Tibial artery (tissue), 4 donors: ENCODE results near the gene UBA52.
"Not testable (repeated sequence)": the region's sequence is repeated elsewhere in the genome, so short reads cannot be mapped to it uniquely, and the experiment has no call there.

Experiments used
- DNase-seq, 2 donors: peaks; one replicate each; pipeline ENCODE4 v3.0.0-alpha.2; 2019
- H3K27ac ChIP-seq, 2 donors: fragments of 200-600 bp; sonication (generic) in 1 of 2; 1 replicate in 1 of 2; 2 replicates in 1 of 2; pipeline ENCODE4 v1.5.1; 2018 to 2019; ENCODE audit warnings: mild to moderate bottlenecking in 1 of 2
- H3K27me3 ChIP-seq, 2 donors: fragments of 200-600 bp; sonication (generic) in 1 of 2; one replicate each; pipeline versions ENCODE4 v1.5.1 to v1.6.0; 2016 to 2019
- H3K36me3 ChIP-seq, 3 donors: fragments of 200-600 bp; sonication (generic) in 2 of 3; one replicate each; pipeline ENCODE4 v1.5.1; 2016 to 2019; ENCODE audit warnings: mild to moderate bottlenecking in 2 of 3
- H3K4me1 ChIP-seq, 4 donors: fragments of 200-600 bp; sonication (generic) in 2 of 4; 1 replicate in 3 of 4; 2 replicates in 1 of 4; pipeline ENCODE4 v1.5.1; 2016 to 2019
- H3K4me3 ChIP-seq, 2 donors: fragments of 200-600 bp; sonication (generic) in 1 of 2; 1 replicate in 1 of 2; 2 replicates in 1 of 2; pipeline ENCODE4 v1.5.1; 2018 to 2019; ENCODE audit warnings: mild to moderate bottlenecking in 2 of 2
- H3K9me3 ChIP-seq, 3 donors: fragments of 200-600 bp; sonication (generic) in 1 of 3; one replicate each; pipeline ENCODE4 v1.5.1; 2016 to 2019
- intact Hi-C: fragments of 100-400 bp; cut with DNase I; formaldehyde crosslinking; loops from one replicate; pipeline ENCODE4 v1.15.0; 2023; ENCODE audit warnings: low total_unique reads
- TF ChIP-seq, protein P1 (sequence below), 2 experiments: fragments of 200-600 bp in 1 of 2; fragments of 450-650 bp in 1 of 2; IDR thresholded peaks; one replicate each; pipeline ENCODE4 v1.5.1; 2017 to 2019; ENCODE audit warnings: antibody characterized with exemption in 2 of 2, mild to moderate bottlenecking in 1 of 2, moderate library complexity in 1 of 2

Gene UBA52

GRCh38 chr19:18571564-18572344 lies at the start of gene UBA52:
TSS of gene UBA52 (plus strand) at chr19:18571857. CDS start at chr19:18573301, 1,444 bp downstream.
- no peaks in the 10 kb centered on the region for H3K27me3 ChIP-seq
- peak within 1 kb of the TSS; percentile 80 to 91 for H3K4me3 ChIP-seq
- peak within 1 kb of the TSS; percentile 86 to 91 for H3K27ac ChIP-seq
- peak; percentile 98 to 99 for DNase-seq
- no peaks in the 10 kb centered on the region for H3K9me3 ChIP-seq
- peaks cover 0 to 22% (median 13%) of the 10 kb centered on the region in 4 donors for H3K4me1 ChIP-seq
- intact Hi-C loops, result no loop called here
- H3K36me3 ChIP-seq, result peaks cover 56 to 66% (median 65%) of the 10 kb centered on the region in 3 donors
- TF ChIP-seq, protein P1, sequence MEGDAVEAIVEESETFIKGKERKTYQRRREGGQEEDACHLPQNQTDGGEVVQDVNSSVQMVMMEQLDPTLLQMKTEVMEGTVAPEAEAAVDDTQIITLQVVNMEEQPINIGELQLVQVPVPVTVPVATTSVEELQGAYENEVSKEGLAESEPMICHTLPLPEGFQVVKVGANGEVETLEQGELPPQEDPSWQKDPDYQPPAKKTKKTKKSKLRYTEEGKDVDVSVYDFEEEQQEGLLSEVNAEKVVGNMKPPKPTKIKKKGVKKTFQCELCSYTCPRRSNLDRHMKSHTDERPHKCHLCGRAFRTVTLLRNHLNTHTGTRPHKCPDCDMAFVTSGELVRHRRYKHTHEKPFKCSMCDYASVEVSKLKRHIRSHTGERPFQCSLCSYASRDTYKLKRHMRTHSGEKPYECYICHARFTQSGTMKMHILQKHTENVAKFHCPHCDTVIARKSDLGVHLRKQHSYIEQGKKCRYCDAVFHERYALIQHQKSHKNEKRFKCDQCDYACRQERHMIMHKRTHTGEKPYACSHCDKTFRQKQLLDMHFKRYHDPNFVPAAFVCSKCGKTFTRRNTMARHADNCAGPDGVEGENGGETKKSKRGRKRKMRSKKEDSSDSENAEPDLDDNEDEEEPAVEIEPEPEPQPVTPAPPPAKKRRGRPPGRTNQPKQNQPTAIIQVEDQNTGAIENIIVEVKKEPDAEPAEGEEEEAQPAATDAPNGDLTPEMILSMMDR (IDR thresholded peaks at IDR 0.05), result no peak

- TF ChIP-seq, protein P1 (IDR thresholded peaks at IDR 0.05), result peak in 1 of 2 experiments; percentile 9
- peaks cover 0 to 19% (median 9%) of the 10 kb centered on the region in 4 donors for H3K4me1 ChIP-seq
- DNase-seq, result peak; percentile 100
- H3K9me3 ChIP-seq, result no peaks in the 10 kb centered on the region
- peak overlapping the region; percentile 95 to 99 for H3K27ac ChIP-seq
- no peaks in the 10 kb centered on the region for H3K27me3 ChIP-seq
- no peaks in the 10 kb centered on the region for H3K36me3 ChIP-seq
- H3K4me3 ChIP-seq, result peak overlapping the region; percentile 94 to 98
- intact Hi-C loops, result loop anchor here (5.0 kb wide), 1 partner anchor 55 kb away; no protein-coding TSS in a partner anchor
Observed at GRCh38 chr19:18522124-18522861, 49.4 kb upstream of the UBA52 start.

GRCh38 chr19:18522862-18523440 lies 48.7 kb upstream of the UBA52 start:
- Histone ChIP-seq H3K4me1 (peaks cover 0 to 19% (median 9%) of the 10 kb centered on the region in 4 donors), H3K4me3 (peak overlapping the region; percentile 7 to 94), H3K27ac (peak overlapping the region in 1 of 2 donors; percentile 45)
- DNase-seq, H3K27me3 ChIP-seq, H3K9me3 ChIP-seq, H3K36me3 ChIP-seq: not testable (repeated sequence)
- intact Hi-C loops, result loop anchor here (5.0 kb wide), 1 partner anchor 56 kb away; no protein-coding TSS in a partner anchor

- H3K4me3 ChIP-seq, result no peak overlapping the region
- TF ChIP-seq, protein P1 (IDR thresholded peaks at IDR 0.05), result no peak
- no peaks in the 10 kb centered on the region for H3K9me3 ChIP-seq
- DNase-seq, result no peak
- H3K4me1 ChIP-seq, result peaks cover 0 to 15% (median 9%) of the 10 kb centered on the region in 4 donors
- no peak overlapping the region for H3K27ac ChIP-seq
- intact Hi-C loops, result loop anchor here (5.0 kb wide), 1 partner anchor 57 kb away; no protein-coding TSS in a partner anchor
- no peaks in the 10 kb centered on the region for H3K27me3 ChIP-seq
- H3K36me3 ChIP-seq, result no peaks in the 10 kb centered on the region
Observed at GRCh38 chr19:18523841-18524240, 47.8 kb upstream of the UBA52 start.

DNA sequence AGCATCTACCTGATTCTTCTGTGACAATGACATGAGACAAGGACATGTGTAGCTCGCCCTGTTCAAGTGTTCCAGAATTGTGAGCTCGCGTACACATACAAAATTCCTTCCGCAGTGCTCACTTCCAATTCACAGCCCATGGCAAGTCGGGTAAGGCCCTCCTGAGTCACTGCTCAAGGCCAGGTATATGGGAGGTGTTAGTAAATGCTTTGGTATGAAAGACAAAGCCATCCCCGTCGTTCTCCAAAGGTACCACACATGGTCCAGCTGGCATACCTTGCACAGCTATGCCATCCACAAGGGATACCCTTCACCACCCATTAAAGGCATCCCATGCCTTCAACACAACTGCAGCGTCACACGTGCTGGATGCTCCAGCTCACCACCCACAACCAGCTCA lies 45.3 kb upstream of the UBA52 start:
- DNase-seq, result no peak
- peaks cover 1 to 4% (median 4%) of the 10 kb centered on the region in 3 donors for H3K36me3 ChIP-seq
- TF ChIP-seq, protein P1 (IDR thresholded peaks at IDR 0.05), result no peak
- no peak overlapping the region for H3K4me3 ChIP-seq
- no peaks in the 10 kb centered on the region for H3K27me3 ChIP-seq
- H3K27ac ChIP-seq, result no peak overlapping the region
- no peaks in the 10 kb centered on the region for H3K9me3 ChIP-seq
- no peaks in the 10 kb centered on the region for H3K4me1 ChIP-seq
- intact Hi-C loops, result no loop called here
